SJSA1 (cell line): ENCODE results near the gene FGFRL1. TPM values are rescaled to one million over a fixed set of nuclear protein-coding genes. Genes with fewer than 3 reads are reported as not detected.

ENCODE experiments used
- DNase-seq, 2 experiments: peaks; one replicate each; pipeline ENCODE4 v3.0.0-alpha.2; 2015 to 2020; ENCODE audit warnings: low spot score in 2 of 2, low read depth in 1 of 2
- H3K27ac ChIP-seq: fragments of 250-450 bp; sonication (Bioruptor Pico); 2 replicates; pipeline ENCODE4 v1.5.1; 2020; ENCODE audit warnings: mild to moderate bottlenecking, moderate library complexity
- H3K27me3 ChIP-seq: fragments of 250-450 bp; sonication (Bioruptor Pico); replicated peaks from 2 replicates; pipeline ENCODE4 v1.5.1; 2020; ENCODE audit warnings: mild to moderate bottlenecking, moderate library complexity
- H3K36me3 ChIP-seq: fragments of 250-450 bp; sonication (Bioruptor Pico); 2 replicates; pipeline ENCODE4 v1.5.1; 2020; ENCODE audit warnings: mild to moderate bottlenecking
- H3K4me1 ChIP-seq: fragments of 250-450 bp; sonication (Bioruptor Pico); replicated peaks from 2 replicates; pipeline ENCODE4 v1.6.1; 2021; ENCODE audit warnings: mild to moderate bottlenecking
- H3K4me3 ChIP-seq: fragments of 250-450 bp; sonication (Bioruptor Pico); 2 replicates; pipeline ENCODE4 v1.5.1; 2020; ENCODE audit warnings: mild to moderate bottlenecking
- H3K9me3 ChIP-seq: fragments of 250-450 bp; sonication (Bioruptor Pico); replicated peaks from 2 replicates; pipeline ENCODE4 v1.5.1; 2020; ENCODE audit warnings: mild to moderate bottlenecking
- total RNA-seq: library from RNA; depleted of rRNA; stranded (reverse); fragments of >200 nt; shearing (Covaris generic); gene quantifications from 2 replicates; pipeline ENCODE4 v1.2.3, GENCODE V29; 2014

FGFRL1 gene
- total RNA-seq, 1 experiment from 2014 or later = 21.5 TPM

- no peak for DNase-seq
- no peaks in the 10 kb centered on the region for H3K27me3 ChIP-seq
- H3K4me3 ChIP-seq = no peak overlapping the region
- peaks cover 8% of the 10 kb centered on the region; the same call in 1 of the 2 replicates for H3K36me3 ChIP-seq
- H3K27ac ChIP-seq = no peak overlapping the region
- H3K4me1 ChIP-seq = peaks cover 29% of the 10 kb centered on the region
- no peaks in the 10 kb centered on the region for H3K9me3 ChIP-seq
These were observed 12.7 kb downstream of the FGFRL1 start for GRCh38 chr4:1023895-1024740.

GRCh38 chr4:1024882-1025545 lies 13.6 kb downstream of the FGFRL1 start:
- peaks cover 8% of the 10 kb centered on the region; the same call in 1 of the 2 replicates for H3K36me3 ChIP-seq
- H3K4me1 ChIP-seq = peaks cover 29% of the 10 kb centered on the region
- no peak overlapping the region for H3K4me3 ChIP-seq
- no peak for DNase-seq
- no peaks in the 10 kb centered on the region for H3K27me3 ChIP-seq
- H3K9me3 ChIP-seq = no peaks in the 10 kb centered on the region
- H3K27ac ChIP-seq = no peak overlapping the region

- Histone ChIP-seq H3K27me3 (no peaks in the 10 kb centered on the region), H3K36me3 (peaks cover 8% of the 10 kb centered on the region; the same call in 1 of the 2 replicates), H3K9me3 (no peaks in the 10 kb centered on the region), H3K4me1 (peaks cover 29% of the 10 kb centered on the region), H3K27ac (no peak overlapping the region), H3K4me3 (no peak overlapping the region)
- DNase-seq = no peak
These were observed 14.7 kb downstream of the FGFRL1 start for GRCh38 chr4:1026115-1026514.

- Histone ChIP-seq H3K9me3 (no peaks in the 10 kb centered on the region), H3K27me3 (no peaks in the 10 kb centered on the region), H3K27ac (no peak overlapping the region), H3K36me3 (peaks cover 8% of the 10 kb centered on the region; the same call in 1 of the 2 replicates), H3K4me1 (peaks cover 29% of the 10 kb centered on the region), H3K4me3 (no peak overlapping the region)
- no peak for DNase-seq
These were observed 15.9 kb downstream of the FGFRL1 start for GRCh38 chr4:1027219-1027914.

GRCh38 chr4:1027915-1028238 lies 16.5 kb downstream of the FGFRL1 start:
- H3K27me3 ChIP-seq = no peaks in the 10 kb centered on the region
- H3K27ac ChIP-seq = no peak overlapping the region
- H3K4me1 ChIP-seq = peaks cover 29% of the 10 kb centered on the region
- no peaks in the 10 kb centered on the region for H3K9me3 ChIP-seq
- H3K36me3 ChIP-seq = peaks cover 8% of the 10 kb centered on the region; the same call in 1 of the 2 replicates
- no peak overlapping the region for H3K4me3 ChIP-seq
- DNase-seq = peak; percentile 55 to 66

- Histone ChIP-seq H3K27me3 (no peaks in the 10 kb centered on the region), H3K27ac (no peak overlapping the region), H3K36me3 (peaks cover 8% of the 10 kb centered on the region; the same call in 1 of the 2 replicates), H3K9me3 (no peaks in the 10 kb centered on the region), H3K4me3 (no peak overlapping the region), H3K4me1 (peaks cover 33% of the 10 kb centered on the region)
- no peak for DNase-seq
These were observed 17.3 kb downstream of the FGFRL1 start for GRCh38 chr4:1028574-1029220.

- peaks cover 41% of the 10 kb centered on the region for H3K4me1 ChIP-seq
- DNase-seq = no peak
These were observed 18.1 kb downstream of the FGFRL1 start for GRCh38 chr4:1029529-1029928.

GRCh38 chr4:1030031-1030430 lies 18.6 kb downstream of the FGFRL1 start:
- no peaks in the 10 kb centered on the region for H3K27me3 ChIP-seq
- DNase-seq = no peak
- H3K36me3 ChIP-seq = peaks cover 8% of the 10 kb centered on the region; the same call in 1 of the 2 replicates
- H3K27ac ChIP-seq = no peak overlapping the region
- H3K9me3 ChIP-seq = no peaks in the 10 kb centered on the region
- H3K4me3 ChIP-seq = no peak overlapping the region
- peaks cover 43% of the 10 kb centered on the region for H3K4me1 ChIP-seq

More at GRCh38 chr4:1029529-1029928, 18.1 kb downstream of the FGFRL1 start:
- no peak overlapping the region for H3K4me3 ChIP-seq
- no peaks in the 10 kb centered on the region for H3K9me3 ChIP-seq
- H3K27me3 ChIP-seq = no peaks in the 10 kb centered on the region
- H3K36me3 ChIP-seq = peaks cover 8% of the 10 kb centered on the region; the same call in 1 of the 2 replicates
- no peak overlapping the region for H3K27ac ChIP-seq

- no peak overlapping the region for H3K4me3 ChIP-seq
- H3K4me1 ChIP-seq = peaks cover 43% of the 10 kb centered on the region
- no peaks in the 10 kb centered on the region for H3K9me3 ChIP-seq
- H3K27me3 ChIP-seq = no peaks in the 10 kb centered on the region
- no peak for DNase-seq
- H3K36me3 ChIP-seq = peaks cover 6% of the 10 kb centered on the region; the same call in 1 of the 2 replicates
- no peak overlapping the region for H3K27ac ChIP-seq
These were observed 19.1 kb downstream of the FGFRL1 start for GRCh38 chr4:1030559-1030958.

- no peaks in the 10 kb centered on the region for H3K9me3 ChIP-seq
- no peak overlapping the region for H3K27ac ChIP-seq
- no peak for DNase-seq
- no peaks in the 10 kb centered on the region for H3K27me3 ChIP-seq
- peaks cover 35% of the 10 kb centered on the region for H3K4me1 ChIP-seq
- H3K36me3 ChIP-seq = no peaks in the 10 kb centered on the region
- no peak overlapping the region for H3K4me3 ChIP-seq
These were observed 19.9 kb downstream of the FGFRL1 start for GRCh38 chr4:1031346-1031745.

- no peaks in the 10 kb centered on the region for H3K27me3 ChIP-seq
- H3K4me3 ChIP-seq = no peak overlapping the region
- H3K27ac ChIP-seq = no peak overlapping the region
- DNase-seq = no peak
- no peaks in the 10 kb centered on the region for H3K9me3 ChIP-seq
- no peaks in the 10 kb centered on the region for H3K36me3 ChIP-seq
- peaks cover 29% of the 10 kb centered on the region for H3K4me1 ChIP-seq
These were observed 20.8 kb downstream of the FGFRL1 start for GRCh38 chr4:1031956-1032795.

GRCh38 chr4:1032861-1033260 lies 21.4 kb downstream of the FGFRL1 start:
- DNase-seq = no peak
- Histone ChIP-seq H3K4me3 (no peak overlapping the region), H3K9me3 (no peaks in the 10 kb centered on the region), H3K27me3 (no peaks in the 10 kb centered on the region), H3K27ac (no peak overlapping the region), H3K4me1 (peaks cover 22% of the 10 kb centered on the region), H3K36me3 (no peaks in the 10 kb centered on the region)
